ENCODE data around the gene PSTK.
A peak's percentile ranks its signal among the peaks of the same experiment; 100 is the strongest.

PSTK gene

GRCh38 chr10:122993797-122994336, 13.7 kb downstream of the PSTK start:
- no peak for DNase-seq

GRCh38 chr10:122995936-122996335, 15.7 kb downstream of the PSTK start:
- no peak for DNase-seq

- DNase-seq: no peak
Observed at GRCh38 chr10:122997864-122998263, 17.7 kb downstream of the PSTK start.

- no peak for DNase-seq
Observed at GRCh38 chr10:122998360-122998917, 18.2 kb downstream of the PSTK start.

GRCh38 chr10:122998934-122999333, 18.7 kb downstream of the PSTK start:
- DNase-seq: no peak

- no peak for DNase-seq
Observed at GRCh38 chr10:122999347-122999746, 19.1 kb downstream of the PSTK start.

- no peak for DNase-seq
Observed at GRCh38 chr10:123000155-123000554, 20.0 kb downstream of the PSTK start.

GRCh38 chr10:123001370-123001769, 21.2 kb downstream of the PSTK start:
- no peak for DNase-seq

- no peak for DNase-seq
Observed at GRCh38 chr10:123004298-123004697, 24.1 kb downstream of the PSTK start.

- DNase-seq: no peak
Observed at GRCh38 chr10:123007558-123008354, 27.6 kb downstream of the PSTK start.

GRCh38 chr10:123008355-123009104, 28.3 kb downstream of the PSTK start, which contains the start of the genes ACADSB and IKZF5:
TSS of gene ACADSB (plus strand) at chr10:123009006. CDS start at chr10:123009030, 24 bp downstream.
TSS of gene IKZF5 (minus strand) at chr10:123008795. CDS start at chr10:122998625, 10,170 bp downstream.
- DNase-seq: peak; percentile 60

- DNase-seq: no peak
Observed at GRCh38 chr10:123009105-123009820, 29.1 kb downstream of the PSTK start.

- no peak for DNase-seq
Observed at GRCh38 chr10:123011987-123012386, 31.8 kb downstream of the PSTK start.

GRCh38 chr10:123013456-123014419, 33.5 kb downstream of the PSTK start:
- no peak for DNase-seq

GRCh38 chr10:123014772-123015171, 34.6 kb downstream of the PSTK start:
- DNase-seq: no peak

- no peak for DNase-seq
Observed at GRCh38 chr10:123016228-123016627, 36.0 kb downstream of the PSTK start.

- no peak for DNase-seq
Observed at GRCh38 chr10:123017421-123018165, 37.4 kb downstream of the PSTK start.

- no peak for DNase-seq
Observed at GRCh38 chr10:123018531-123018930, 38.3 kb downstream of the PSTK start.

GRCh38 chr10:123019264-123019663, 39.1 kb downstream of the PSTK start:
- no peak for DNase-seq

GRCh38 chr10:123019941-123020703, 39.9 kb downstream of the PSTK start:
- no peak for DNase-seq

Measured in NCI-H1694 treated with DMSO at 0.1 percent for 48 hours (cell line).